ENCODE results near the gene PARG.
"Not testable (repeated sequence)": the region's sequence is repeated elsewhere in the genome, so short reads cannot be mapped to it uniquely, and the experiment has no call there.

The PARG gene

DNA sequence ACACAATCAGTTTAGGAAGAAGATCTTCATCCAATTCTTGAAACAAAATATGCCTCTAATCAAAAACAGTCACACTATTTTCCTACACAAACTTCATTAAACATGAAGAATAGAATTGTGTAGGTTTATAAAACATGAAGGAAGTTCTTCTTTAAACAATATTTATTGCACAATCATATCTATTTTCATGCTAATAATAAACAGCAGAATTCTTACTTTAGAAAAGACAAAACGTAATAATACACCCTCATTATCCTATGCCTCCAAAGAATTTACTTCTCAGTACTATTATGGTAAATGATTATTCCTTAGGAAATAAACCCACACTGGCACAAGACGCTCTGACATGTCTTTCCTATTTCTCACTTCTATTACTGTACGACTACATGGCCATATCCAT, 41.4 kb downstream of the PARG start:
- not testable (repeated sequence) for DNase-seq (ENCODE audit: low spot score)

DNA sequence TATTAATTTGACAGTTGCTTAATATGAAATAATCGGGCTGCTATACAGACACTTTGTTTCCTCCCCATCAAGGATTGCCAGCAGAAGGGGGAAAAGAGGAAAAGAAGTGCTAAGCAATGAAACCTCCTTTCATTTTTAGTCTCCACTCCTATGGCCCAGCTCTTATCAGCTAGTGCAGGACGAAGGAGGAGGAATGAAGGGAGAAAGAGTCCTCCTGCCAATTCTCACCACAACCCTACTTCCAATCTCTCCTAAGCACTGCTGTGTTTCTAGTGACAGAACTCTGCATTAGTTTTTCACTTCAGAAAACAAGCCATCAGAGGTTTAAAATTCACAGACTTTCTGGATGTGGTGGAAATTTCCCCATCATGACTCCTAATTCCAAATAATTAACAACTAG, 41.8 kb downstream of the PARG start:
- not testable (repeated sequence) for DNase-seq (ENCODE audit: low spot score)

GRCh38 chr10:49890025-49890424, 51.8 kb downstream of the PARG start:
- DNase-seq (ENCODE audit: low spot score): not testable (repeated sequence)

GRCh38 chr10:49884739-49885331, 57.0 kb downstream of the PARG start:
- not testable (repeated sequence) for DNase-seq (ENCODE audit: low spot score)

- not testable (repeated sequence) for DNase-seq (ENCODE audit: low spot score)
Observed at GRCh38 chr10:49883852-49884251, 58.0 kb downstream of the PARG start.

- DNase-seq (ENCODE audit: low spot score): not testable (repeated sequence)
Observed at GRCh38 chr10:49882327-49882726, 59.5 kb downstream of the PARG start.

DNA sequence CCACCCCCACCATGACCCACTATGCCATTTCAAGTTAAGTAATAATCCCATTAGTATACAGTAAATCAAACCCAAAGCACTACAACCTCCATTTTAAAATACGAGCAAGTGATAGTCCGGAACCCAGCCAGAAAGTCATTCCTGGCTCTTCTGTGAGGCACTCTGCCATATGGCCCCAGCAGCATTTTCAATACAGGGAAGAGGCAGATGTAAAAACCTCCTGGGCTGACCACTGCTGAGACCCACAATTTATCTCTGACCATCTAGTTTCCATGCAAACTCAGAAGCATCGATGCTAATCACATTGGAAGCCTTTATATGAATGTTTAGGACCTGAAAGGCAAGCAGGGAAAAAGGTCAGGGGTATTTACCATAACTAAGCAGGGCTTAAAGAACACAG, 69.1 kb downstream of the PARG start:
- not testable (repeated sequence) for DNase-seq (ENCODE audit: low spot score)

DNA sequence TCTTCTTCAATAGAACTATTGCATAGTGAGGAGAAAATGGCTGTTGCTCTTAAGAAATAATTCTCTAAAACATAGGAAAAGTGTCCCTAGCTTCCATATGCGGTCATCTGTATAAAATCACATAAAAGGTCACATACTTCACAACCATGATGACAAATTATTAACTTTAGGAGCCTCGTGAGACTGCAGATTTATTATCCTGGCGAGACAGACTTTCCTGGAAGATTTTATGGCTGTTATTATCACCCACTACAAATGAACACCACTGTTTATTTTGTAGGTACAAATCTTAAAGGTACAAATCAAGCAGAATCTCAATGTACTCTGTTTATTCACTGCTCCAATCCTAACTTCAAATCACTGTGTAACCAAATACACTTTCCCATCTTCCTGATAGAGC, 70.4 kb downstream of the PARG start:
- not testable (repeated sequence) for DNase-seq (ENCODE audit: low spot score)

GRCh38 chr10:49859933-49860332, 81.9 kb downstream of the PARG start:
- not testable (repeated sequence) for DNase-seq (ENCODE audit: low spot score)

DNA sequence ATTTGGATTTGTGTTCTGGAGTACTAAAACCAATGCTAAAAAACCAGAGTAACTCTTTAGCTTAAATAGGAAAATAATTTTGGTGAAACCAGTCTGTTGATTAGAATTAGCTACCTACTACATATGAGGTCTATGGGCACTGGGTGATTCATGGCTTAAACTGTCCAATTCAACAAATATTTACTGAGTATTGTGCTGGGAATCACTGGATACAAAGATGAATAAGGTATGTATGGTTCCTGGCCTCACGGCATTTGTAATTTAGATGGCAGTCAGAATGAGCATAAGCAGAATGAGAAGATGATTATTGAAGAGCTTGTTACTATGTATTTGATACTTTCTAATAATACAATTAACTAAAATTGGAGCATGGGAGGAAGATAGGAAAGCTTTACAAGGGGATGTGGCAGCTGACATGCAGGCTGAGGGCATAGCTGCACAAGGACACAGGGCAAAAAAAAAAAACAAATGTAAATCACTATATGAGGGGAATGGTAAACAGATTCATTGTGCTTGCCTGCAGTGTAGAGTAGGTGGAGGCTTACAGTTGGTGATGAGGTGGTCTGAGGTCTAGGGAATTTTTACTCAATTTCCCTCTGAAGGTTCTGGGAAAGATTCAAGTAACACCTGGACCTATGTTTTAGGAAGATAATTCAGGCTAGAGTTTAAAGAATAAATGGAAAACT, 83.0 kb downstream of the PARG start:
- not testable (repeated sequence) for DNase-seq (ENCODE audit: low spot score)

GRCh38 chr10:49849520-49849919, 92.3 kb downstream of the PARG start:
- DNase-seq (ENCODE audit: low spot score): not testable (repeated sequence)

- no peak for DNase-seq (ENCODE audit: low spot score)
Observed at GRCh38 chr10:49844775-49845595, 96.8 kb downstream of the PARG start.

GRCh38 chr10:49842333-49842628, 99.5 kb downstream of the PARG start:
- DNase-seq (ENCODE audit: low spot score): not testable (repeated sequence)

GRCh38 chr10:49841615-49842332, 100.1 kb downstream of the PARG start:
- DNase-seq (ENCODE audit: low spot score): no peak

DNA sequence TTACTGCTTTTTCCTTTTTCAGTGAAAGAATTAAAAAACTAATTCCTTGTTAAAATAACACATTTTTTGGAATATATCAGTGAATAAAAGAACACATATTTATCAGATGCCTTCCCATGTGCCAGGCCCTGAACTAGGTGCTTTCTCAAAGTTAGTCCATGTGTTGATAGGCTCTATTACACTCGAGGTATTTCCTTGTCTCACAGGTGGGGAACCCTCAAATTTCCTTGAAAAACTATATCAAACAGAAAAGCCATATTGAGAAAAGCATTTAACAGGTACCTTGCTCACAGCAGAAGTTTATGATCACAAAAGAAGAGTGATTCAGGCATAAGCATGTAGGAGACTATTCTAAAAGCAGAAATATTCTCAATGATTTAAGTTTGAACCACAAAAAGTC, 104.1 kb downstream of the PARG start:
- no peak for DNase-seq (ENCODE audit: low spot score)

DNA sequence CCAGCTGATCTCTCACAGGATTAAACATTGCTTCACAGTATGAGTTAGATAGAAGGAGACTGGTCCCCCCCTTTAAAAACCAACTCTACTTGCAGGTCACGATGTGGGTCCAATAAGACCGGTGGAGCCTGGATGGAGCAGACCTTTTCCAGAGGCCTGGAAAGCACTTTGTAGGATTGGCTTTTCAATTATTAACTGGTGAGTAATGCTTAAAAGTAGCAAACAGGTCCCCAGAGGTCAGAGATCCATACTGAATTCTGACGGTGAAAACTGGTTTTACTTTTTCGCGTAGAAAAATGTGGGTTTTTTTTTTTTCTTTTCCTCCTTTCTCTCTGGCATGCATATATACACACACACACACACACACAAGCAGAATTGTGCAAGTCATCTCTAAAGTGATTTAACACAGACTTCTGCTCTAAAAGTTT, 104.8 kb downstream of the PARG start:
- no peak for DNase-seq (ENCODE audit: low spot score)

DNA sequence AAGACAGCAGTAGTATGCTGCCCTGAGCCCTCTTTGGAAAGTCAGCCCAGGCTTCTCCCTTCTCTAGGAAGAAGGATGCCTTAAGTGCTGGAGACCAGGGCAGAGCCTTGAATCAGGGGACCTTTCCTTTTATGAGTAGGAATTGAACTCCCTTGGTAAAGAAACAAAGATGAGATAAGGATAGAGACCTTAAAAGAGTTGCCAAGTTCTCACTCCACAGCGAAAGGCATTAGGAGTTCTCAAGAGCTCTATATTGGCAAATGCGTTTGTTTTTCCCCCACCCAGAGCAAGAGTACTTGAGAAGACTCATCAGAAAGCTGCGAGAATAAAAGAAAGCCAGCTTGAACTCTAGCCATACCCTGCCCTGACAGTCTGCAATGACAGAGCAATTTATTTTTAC, 106.9 kb downstream of the PARG start:
- no peak for DNase-seq (ENCODE audit: low spot score)

GRCh38 chr10:49834201-49834600, 107.6 kb downstream of the PARG start:
- DNase-seq (ENCODE audit: low spot score): no peak

DNA sequence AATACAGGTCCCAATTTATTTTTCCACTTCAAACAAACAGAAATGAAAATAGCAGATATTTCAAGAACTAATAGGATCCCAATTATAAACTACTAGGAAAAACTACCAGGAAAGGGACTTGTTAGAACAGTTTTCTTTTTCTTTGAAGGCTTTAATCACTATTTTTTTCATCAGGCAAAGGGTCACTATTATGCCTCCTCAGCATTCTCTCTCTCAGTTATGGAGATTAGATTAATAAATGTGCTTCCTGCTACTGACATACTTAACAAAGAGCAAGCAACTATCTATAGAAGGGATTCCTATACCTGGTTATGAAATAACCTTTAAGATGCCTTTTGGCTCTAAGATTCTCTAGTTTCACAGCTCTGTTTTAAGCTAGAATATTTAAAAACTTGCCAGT, 108.7 kb downstream of the PARG start:
- DNase-seq (ENCODE audit: low spot score): no peak

DNA sequence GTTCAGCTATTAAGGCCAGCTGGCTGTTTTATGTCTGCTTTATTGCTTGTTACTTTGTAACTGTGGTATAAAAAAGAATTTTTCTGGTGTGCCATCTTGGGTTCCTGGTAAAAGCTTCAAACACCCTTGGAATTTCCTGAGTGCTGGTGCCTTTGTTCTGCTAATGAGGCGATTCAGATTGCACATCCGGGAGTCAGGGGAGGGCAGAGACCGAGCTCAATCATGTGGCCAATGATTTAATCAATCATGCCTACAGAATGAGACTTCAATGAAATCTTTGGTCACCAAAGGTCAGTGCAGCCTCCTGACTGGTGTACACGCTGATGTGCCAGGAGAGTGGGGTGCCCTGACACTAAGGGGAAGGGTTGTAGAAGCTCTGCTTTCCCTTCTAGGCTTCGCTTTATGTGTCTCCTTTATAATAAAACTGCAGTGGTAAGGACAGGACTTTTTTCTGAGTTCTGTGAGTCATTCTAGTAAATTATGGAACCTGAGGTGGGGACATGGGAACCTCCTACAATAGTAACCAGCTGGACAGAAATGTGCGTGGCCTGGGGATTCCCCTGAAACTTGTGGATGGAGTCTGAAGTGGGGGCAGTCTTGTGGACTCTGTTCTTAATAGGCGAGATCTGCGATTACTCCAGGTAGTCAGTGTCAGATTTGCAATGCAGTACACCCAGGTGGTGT, 110.3 kb downstream of the PARG start:
- no peak for DNase-seq (ENCODE audit: low spot score)

GRCh38 chr10:49830846-49831245, 111.0 kb downstream of the PARG start:
- DNase-seq (ENCODE audit: low spot score): no peak

DNA sequence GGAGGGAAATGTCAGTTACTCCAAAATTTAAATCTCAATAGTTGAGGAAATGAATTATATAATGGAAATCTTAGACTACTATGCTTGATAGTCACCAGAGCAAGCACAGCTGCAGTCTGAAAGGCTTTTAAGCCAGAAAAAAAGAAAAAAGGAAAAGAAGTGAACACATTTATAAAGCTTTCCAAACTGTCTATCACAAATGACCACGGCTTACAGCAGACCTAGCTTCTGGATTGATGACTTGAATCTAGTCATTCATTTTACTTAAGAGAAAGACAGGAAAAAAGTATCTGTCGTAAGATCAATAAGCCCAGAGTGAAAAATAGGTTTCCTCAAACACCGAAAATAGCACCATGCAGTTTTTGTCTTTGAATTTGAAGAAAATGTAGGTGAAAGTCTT, 111.8 kb downstream of the PARG start:
- no peak for DNase-seq (ENCODE audit: low spot score)

All from hematopoietic multipotent progenitor cell treated with erythropoietin and hydrocortisone succinate and interleukin-3 and kit ligand, for 15 days (in vitro differentiated cells).